GM21390 (cell line): Measurements from ENCODE around the gene MYH7B.

Source experiments
- ATAC-seq: cut with Tn5 transposase; IDR thresholded peaks from one replicate; pipeline ENCODE4 v1.9.1; 2021; ENCODE audit not compliant: unreplicated experiment

Gene MYH7B

GRCh38 chr20:34955231-34956040 lies at the start of gene MYH7B, which contains the start of gene GSS:
Gene MYH7B (plus strand): TSS chr20:34955868. CDS start chr20:34978006, 22,138 bp downstream.
Gene GSS (minus strand): TSS chr20:34955806. CDS start chr20:34951852, 3,954 bp downstream.
- ATAC-seq = peak; percentile 84

- no peak for ATAC-seq
Measured at GRCh38 chr20:34907616-34908469, 47.8 kb upstream of the MYH7B start.

GRCh38 chr20:34915131-34915530 lies 40.5 kb upstream of the MYH7B start:
- no peak for ATAC-seq

- ATAC-seq = no peak
Measured at GRCh38 chr20:34915749-34916455, 39.8 kb upstream of the MYH7B start.

GRCh38 chr20:34916774-34917354 lies 38.8 kb upstream of the MYH7B start:
- no peak for ATAC-seq

DNA sequence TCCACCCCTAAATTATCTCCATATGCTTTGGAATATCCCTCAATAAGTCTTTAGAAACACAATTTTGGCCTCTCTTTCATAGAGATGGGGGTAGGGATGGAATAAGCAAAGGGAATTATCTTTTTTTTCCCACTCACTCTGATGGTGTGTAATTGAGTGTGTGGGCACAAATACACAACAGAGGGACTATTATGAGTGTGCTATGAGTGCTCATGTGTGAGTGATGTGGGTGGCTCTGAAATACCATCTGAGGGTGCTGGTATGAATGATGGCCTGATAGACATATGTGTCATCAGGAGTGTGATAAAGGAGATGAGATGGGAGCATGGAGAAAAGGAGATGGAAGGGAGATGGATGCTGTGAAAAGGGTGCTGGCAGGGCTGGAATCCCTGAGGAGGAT lies 35.6 kb upstream of the MYH7B start:
- ATAC-seq = no peak

DNA sequence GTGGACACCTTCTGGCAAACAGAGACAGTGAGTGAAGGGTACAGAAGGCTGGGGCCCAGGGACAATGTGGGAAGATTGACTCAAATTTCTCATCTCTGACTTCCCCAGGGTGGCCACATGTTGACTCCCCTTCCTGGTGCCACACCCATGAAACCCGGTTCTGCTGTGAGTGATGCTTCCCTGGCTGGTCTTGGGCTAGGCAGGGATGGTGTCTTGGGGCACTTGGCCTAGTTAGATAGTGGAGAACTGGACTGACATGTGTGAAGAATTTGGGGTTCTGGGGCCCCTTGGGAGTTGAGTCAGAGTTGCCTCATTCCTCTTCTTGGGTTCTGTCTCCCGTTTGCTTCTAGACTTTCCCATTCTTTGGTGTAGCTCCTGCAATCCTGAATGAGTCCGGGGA lies 34.2 kb upstream of the MYH7B start:
- no peak for ATAC-seq

DNA sequence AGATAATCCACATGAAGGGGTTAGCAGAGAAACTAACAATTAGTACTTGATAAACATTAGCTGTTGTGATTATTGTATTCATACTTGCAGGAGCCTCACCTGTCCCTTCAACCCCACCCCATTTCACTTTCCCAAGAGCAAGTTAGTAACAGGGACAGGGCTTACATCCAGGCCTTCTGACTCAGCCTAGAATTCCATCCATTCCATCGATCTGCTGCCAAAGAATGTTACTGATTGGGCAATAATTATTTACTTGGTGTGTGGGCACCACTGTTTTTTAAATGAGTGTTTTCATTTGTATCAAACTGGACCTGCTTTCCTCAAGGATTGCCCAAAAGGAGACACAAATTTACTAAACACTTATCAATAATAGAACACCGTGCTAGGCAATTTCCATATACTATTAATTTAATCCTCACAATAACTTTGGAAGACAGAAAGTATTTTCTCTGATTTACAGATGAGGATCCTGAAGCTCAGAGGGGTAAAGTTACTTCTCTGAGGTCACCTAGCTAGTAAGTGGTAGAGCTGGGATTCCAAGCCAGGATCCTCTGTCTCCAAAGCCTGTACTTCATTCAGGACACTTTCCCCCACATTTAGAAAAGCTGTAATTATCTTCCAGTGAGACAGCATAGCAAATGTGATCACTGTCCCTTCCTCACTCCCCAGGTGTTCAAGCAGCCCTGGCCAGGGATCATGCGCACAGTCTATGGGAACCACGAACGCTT lies 32.9 kb upstream of the MYH7B start:
- ATAC-seq = no peak

GRCh38 chr20:34923414-34923813 lies 32.3 kb upstream of the MYH7B start:
- ATAC-seq = no peak

DNA sequence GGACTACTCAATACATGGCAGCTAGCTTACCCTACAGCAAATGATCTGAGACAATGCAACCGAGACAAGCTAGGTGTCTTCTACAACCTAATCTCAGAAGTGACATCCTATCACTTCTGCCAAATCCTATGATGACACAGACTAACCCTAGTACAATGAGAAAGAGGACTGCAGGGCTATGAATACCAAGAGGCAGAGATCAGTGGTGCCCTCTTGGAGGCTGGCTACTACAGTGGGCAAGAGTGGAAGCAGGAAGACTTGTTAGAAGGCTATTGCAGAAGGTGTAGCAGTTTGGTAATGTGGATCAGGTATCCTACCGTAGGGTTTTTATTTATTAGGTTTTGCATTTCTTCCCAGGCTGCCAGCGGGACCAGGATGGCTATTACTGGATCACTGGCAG lies 30.3 kb upstream of the MYH7B start:
- ATAC-seq = no peak

GRCh38 chr20:34925981-34926380 lies 29.7 kb upstream of the MYH7B start:
- no peak for ATAC-seq

GRCh38 chr20:34926581-34926980 lies 29.1 kb upstream of the MYH7B start:
- ATAC-seq = no peak

DNA sequence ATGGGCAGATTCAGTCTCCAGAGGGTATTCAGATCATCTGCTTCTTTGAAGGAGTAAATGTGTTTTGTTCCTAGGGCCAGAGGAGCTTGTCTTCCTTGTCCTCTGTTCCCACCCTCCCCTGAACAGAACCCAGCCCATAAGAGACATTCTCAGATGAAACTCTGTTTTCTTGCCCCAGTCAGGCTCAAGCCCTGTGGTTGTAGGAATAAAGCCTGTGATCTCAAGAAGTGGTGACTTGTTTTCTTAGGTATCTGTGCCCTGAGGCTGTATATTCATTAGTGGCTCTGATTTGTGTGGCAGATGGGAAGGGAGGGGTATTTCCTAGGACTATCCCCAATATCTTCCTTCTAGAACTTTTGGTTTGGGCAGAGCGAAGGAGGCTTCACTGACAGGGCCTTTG lies 27.9 kb upstream of the MYH7B start:
- ATAC-seq = no peak

- ATAC-seq = no peak
Measured at GRCh38 chr20:34928411-34928810, 27.3 kb upstream of the MYH7B start.

DNA sequence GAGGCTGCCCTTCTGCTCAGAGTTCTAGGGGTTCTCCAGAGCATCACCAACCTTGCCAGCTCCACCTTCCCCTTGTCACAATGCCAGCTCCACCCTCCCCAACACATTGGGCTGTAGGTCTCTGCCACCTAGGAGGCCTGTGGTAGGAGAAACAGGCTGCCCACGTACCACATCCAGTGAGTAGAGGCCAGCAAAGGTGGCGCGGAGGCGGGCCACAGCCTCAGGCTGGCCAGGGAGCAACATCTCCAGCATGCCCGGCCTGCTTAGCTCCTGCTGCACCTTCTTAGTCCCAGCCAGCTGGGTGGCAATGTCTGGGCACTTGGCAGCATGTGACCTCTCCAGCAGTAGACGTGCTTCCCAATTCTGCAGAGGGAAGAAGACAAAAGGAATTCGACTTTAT lies 23.9 kb upstream of the MYH7B start:
- ATAC-seq = no peak

DNA sequence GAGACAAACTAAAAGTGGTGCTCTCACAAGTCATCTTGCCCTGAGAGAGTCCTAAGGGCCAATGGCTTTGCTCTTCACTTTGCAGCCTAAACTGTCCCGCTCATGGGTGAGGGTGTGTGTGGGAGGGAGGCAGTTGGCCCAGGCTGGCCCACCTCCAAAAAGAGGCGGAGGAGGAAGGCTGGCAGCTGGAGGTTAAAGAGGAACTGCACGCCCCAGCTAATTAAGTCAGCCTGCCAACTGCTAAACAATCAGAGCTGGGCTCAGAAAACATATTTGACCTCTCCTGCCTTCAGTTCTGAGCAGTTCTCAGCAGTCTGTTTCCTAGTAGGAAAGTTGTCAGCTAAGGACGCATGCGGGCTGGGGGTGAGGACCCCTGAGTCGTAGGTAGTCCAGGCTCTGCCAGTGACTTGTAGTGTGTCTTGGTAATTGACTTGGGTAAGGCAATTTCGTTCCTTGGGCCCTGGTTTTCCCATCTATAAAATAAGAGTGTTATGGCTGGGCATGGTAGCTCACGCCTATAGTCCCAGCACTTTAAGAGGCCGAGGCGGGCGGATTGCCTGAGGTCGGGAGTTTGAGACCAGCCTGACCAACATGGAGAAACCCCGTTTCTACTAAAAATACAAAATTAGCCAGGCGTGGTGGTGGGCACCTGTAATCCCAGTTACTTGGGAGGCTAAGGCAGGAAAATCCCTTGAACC lies 17.1 kb upstream of the MYH7B start:
- ATAC-seq = no peak

- ATAC-seq = no peak
Measured at GRCh38 chr20:34940081-34940481, 15.6 kb upstream of the MYH7B start.

DNA sequence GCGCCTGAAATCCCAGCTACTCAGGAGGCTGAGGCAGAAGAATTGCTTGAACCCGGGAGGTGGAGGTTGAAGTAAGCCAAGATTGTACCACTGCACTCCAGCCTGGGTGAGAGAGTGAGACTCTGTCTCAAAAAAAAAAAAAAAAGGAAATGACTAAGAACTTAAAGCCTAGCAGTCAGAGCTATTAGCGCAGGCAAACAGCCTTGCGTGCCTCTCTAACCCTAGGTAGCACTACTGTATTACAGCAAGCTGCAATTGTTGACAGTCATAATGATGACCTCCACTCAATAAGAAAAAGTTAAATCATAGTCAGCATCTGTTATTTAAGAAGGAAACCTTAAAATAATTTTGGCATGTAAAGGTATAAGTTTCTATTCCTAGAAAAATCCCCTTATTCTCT lies 14.4 kb upstream of the MYH7B start:
- no peak for ATAC-seq

DNA sequence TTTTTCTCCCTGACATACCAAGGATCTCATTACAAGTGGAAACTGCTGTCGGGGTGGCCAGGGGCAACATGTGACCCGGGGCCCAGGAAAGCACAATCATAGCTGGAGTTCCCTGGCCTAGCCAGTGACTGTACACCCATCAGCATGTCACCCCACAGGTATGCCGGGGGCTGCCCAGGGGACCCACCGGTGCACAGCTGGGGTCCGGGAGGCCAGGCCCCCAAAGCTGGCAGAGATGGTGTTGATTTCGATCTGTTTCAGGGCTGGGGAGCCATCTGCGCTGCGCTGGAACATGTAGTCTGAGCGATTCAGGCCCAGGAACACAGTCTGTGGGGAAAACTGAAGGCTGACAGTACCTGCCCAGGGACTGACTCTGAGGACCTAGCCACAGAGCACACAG lies 13.4 kb upstream of the MYH7B start:
- no peak for ATAC-seq
